Measurements from ENCODE around the gene PSTPIP1.

DNA sequence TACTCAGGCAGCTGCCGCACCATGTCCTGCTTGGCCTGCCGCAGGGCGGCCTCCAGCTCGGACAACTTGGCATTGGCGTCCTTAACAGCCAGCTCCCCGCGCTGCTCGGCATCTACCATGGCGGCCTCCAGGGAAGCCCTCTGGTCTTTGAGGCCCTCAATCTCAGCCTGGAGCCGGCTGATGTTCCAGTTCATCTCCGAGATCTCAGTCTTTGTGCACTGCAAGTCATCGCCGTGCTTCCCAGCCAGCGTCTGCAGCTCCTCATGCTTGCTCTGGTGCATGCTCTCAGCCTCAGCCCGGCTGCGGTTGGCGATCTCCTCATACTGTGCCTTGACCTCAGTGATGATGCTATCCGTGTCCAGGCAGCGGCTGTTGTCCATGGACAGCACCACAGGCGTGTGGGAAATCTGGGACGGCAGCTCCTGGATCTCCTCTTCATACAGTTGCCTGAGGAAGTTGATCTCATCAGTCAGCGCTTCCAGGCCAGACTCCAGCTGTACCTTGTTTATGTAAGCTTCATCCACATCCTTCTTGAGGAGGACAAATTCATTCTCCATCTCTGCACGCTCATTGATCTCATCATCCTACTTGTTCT lies 15.5 kb upstream of the PSTPIP1 start:
- TF ChIP-seq, protein P1, sequence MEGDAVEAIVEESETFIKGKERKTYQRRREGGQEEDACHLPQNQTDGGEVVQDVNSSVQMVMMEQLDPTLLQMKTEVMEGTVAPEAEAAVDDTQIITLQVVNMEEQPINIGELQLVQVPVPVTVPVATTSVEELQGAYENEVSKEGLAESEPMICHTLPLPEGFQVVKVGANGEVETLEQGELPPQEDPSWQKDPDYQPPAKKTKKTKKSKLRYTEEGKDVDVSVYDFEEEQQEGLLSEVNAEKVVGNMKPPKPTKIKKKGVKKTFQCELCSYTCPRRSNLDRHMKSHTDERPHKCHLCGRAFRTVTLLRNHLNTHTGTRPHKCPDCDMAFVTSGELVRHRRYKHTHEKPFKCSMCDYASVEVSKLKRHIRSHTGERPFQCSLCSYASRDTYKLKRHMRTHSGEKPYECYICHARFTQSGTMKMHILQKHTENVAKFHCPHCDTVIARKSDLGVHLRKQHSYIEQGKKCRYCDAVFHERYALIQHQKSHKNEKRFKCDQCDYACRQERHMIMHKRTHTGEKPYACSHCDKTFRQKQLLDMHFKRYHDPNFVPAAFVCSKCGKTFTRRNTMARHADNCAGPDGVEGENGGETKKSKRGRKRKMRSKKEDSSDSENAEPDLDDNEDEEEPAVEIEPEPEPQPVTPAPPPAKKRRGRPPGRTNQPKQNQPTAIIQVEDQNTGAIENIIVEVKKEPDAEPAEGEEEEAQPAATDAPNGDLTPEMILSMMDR (IDR thresholded peaks at IDR 0.05): no peak
- TF ChIP-seq POLR2AphosphoS5 (IDR thresholded peaks at IDR 0.05): no peak
- no peak for TF ChIP-seq POLR2A (IDR thresholded peaks at IDR 0.05)
- no peak for TF ChIP-seq EP300 (IDR thresholded peaks at IDR 0.05)

Data from sigmoid colon (tissue), 4 donors.